ENCODE data around the gene TIAM2.
A peak's percentile ranks its signal among the peaks of the same experiment; 100 is the strongest.
"Not testable (repeated sequence)": the region's sequence is repeated elsewhere in the genome, so short reads cannot be mapped to it uniquely, and the experiment has no call there.

The TIAM2 gene

GRCh38 chr6:155103816-155104366 is 108.8 kb downstream of the TIAM2 start:
- DNase-seq, result peak; percentile 13

GRCh38 chr6:155106456-155107115 is 111.5 kb downstream of the TIAM2 start:
- DNase-seq, result no peak

- no peak for DNase-seq
These were observed 112.4 kb downstream of the TIAM2 start for GRCh38 chr6:155107432-155108069.

- DNase-seq, result no peak
These were observed 113.1 kb downstream of the TIAM2 start for GRCh38 chr6:155108070-155108820.

GRCh38 chr6:155110721-155111120 is 115.6 kb downstream of the TIAM2 start:
- DNase-seq, result no peak

GRCh38 chr6:155112757-155113156 is 117.6 kb downstream of the TIAM2 start:
- no peak for DNase-seq

GRCh38 chr6:155115893-155116570 is 120.9 kb downstream of the TIAM2 start:
- no peak for DNase-seq

GRCh38 chr6:155116571-155116910 is 121.4 kb downstream of the TIAM2 start:
- DNase-seq, result no peak

GRCh38 chr6:155117256-155117655 is 122.1 kb downstream of the TIAM2 start:
- DNase-seq, result no peak

- no peak for DNase-seq
These were observed 122.7 kb downstream of the TIAM2 start for GRCh38 chr6:155117785-155118184.

- DNase-seq, result not testable (repeated sequence)
These were observed 124.1 kb downstream of the TIAM2 start for GRCh38 chr6:155119201-155119600.

GRCh38 chr6:155120034-155120433 is 124.9 kb downstream of the TIAM2 start:
- DNase-seq, result no peak

GRCh38 chr6:155121294-155121693 is 126.2 kb downstream of the TIAM2 start:
- DNase-seq, result no peak

- DNase-seq, result no peak
These were observed 126.6 kb downstream of the TIAM2 start for GRCh38 chr6:155121699-155122098.

- no peak for DNase-seq
These were observed 127.3 kb downstream of the TIAM2 start for GRCh38 chr6:155122199-155122950.

GRCh38 chr6:155123520-155123919 is 128.4 kb downstream of the TIAM2 start:
- DNase-seq, result no peak

- no peak for DNase-seq
These were observed 130.8 kb downstream of the TIAM2 start for GRCh38 chr6:155125906-155126305.

- peak; percentile 15 for DNase-seq
These were observed 131.8 kb downstream of the TIAM2 start for GRCh38 chr6:155126727-155127439.

GRCh38 chr6:155128977-155129376 is 133.9 kb downstream of the TIAM2 start:
- DNase-seq, result no peak

GRCh38 chr6:155129744-155130143 is 134.6 kb downstream of the TIAM2 start:
- no peak for DNase-seq

- no peak for DNase-seq
These were observed 135.2 kb downstream of the TIAM2 start for GRCh38 chr6:155130161-155130853.

All from stimulated activated CD4-positive, alpha-beta T cell treated with anti-CD3 and anti-CD28 coated beads, Interleukin-12 subunit alpha, Interleukin-12 subunit beta, amount 100 ng/mL, for 4 hours (primary cell).